GM21381 (cell line): Measurements from ENCODE around the gene MAP3K1.
A peak's percentile ranks its signal among the peaks of the same experiment; 100 is the strongest.

Source experiments
- ATAC-seq: cut with Tn5 transposase; IDR thresholded peaks from one replicate; pipeline ENCODE4 v1.9.1; 2021; ENCODE audit warnings: mild to moderate bottlenecking, moderate library complexity; ENCODE audit not compliant: unreplicated experiment

Gene MAP3K1

GRCh38 chr5:56900395-56900794 lies 85.0 kb downstream of the MAP3K1 start:
- ATAC-seq, result no peak

- no peak for ATAC-seq
Observed at GRCh38 chr5:56900858-56901578, 85.7 kb downstream of the MAP3K1 start.

DNA sequence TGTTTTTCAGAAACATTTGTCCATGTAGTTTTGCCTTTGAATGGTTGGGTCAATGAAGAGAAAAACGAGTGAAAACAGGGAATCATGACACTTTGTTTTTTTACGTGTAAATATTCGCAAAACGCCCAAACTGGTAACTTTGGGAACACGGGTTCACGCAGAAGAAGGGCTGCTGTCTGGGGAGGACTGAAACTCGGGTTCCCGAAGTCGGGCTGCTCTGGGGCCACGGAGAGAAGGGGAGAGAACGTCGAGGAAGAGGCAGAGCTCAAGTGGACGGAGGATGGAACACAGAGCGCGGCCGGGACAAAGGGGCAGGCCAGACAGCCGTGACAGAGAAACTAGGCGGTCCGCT lies 93.6 kb downstream of the MAP3K1 start:
- peak; percentile 34 for ATAC-seq

DNA sequence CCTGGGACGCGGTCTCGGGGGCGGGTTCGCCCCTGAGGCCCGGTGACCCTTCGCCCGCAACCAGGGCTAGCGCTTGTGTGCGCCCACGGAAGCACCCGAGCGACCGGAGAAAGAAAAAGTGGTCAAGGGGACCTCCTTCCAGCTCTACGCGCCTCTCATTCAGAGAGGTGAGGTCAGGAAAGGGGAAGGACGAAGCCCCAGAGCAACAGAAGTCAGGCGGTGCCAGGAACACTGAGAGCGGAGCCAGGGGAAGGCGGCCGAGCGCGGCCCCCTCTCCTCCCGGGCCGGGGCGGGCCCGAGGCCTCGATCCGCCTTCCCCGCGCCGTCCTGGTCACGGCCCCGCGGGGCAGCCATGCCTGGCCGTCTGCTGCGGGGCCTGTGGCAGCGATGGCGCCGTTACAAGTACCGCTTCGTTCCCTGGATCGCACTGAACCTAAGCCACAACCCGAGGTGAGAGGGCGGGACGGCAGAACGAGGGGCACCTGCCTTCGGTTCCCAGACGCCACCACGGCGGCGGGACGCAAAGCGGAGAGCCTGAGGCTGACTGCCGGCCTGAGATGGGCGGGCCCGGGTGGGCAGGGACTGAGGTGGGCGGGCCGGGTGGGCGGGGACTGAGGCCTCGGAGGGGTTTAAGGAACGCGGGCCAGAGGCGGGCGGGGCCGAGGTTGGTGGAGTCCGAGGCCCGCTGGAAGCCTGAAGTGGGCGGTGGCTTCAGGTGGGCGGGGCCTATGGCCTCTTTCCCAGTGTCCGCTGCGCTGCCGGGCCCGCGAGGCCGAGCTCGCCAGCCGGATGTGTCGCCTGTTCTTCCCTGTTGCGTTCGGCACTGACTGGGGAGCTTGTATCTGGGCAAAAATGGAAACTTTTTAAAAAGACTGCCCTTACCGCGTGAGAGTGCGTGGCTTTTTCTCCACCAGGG lies 94.2 kb downstream of the MAP3K1 start, which contains the start of gene SETD9:
TSS of gene SETD9 (plus strand) at position 303 of the 916 bp plus-strand sequence. CDS start at position 353, 50 bp downstream.
- peak; percentile 84 for ATAC-seq

- ATAC-seq, result peak; percentile 17
Observed at GRCh38 chr5:56910210-56910965, 95.0 kb downstream of the MAP3K1 start.

DNA sequence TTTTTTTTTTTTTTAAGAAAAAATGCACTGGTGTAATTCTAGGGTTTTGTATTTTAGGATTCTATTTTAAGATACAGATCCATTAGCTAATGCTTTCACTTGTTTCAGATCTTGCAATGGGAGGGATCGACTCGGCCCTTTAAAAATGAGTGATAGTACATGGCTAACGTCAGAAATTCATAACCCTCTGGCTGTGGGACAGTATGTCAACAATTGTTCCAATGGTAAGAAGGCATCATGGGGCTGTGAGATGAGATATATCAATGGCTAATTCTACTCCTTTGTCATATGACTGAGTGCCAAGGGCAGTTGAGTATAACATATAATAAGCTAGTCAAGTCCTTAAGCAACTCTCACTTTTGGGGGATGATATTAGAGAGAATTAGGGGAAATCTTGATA lies 98.4 kb downstream of the MAP3K1 start:
- no peak for ATAC-seq

DNA sequence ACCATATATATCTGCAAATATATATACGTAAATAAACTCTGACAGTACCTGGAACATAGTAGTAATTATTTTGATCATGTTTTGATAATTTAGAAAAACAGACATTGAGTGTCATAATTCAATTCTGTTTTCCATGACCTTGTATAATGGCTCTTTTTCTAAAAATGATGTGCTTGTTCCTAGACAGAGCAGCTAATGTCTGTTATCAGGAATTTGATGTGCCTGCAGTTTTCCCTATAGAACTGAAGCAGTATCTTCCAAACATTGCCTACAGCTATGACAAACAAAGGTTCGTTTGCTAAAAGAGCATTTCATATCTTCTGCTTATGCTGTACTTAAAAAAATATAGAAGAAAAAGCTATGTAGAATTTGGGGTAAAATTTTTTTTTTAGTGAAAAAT lies 99.3 kb downstream of the MAP3K1 start:
- ATAC-seq, result no peak

- ATAC-seq, result no peak
Observed at GRCh38 chr5:56917534-56917933, 102.2 kb downstream of the MAP3K1 start.

DNA sequence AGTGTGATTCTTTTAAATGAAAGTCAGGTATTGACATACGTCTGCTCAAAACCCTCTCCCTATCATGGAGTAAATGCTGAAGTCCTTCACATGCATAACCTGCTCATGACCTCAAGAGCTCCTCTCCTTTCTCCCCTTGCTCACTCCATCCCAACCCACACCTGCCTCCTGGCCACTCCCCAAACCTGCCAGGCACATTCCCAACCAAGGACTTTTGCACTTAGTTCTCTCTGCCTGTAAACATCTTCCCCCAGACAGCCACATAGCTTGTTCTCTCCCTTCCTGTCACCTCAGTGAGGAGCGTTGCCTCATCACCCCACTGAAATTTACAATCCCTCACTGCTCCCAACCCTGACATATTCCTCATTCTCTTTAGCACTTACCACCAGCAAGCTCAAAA lies 102.7 kb downstream of the MAP3K1 start:
- ATAC-seq, result no peak

GRCh38 chr5:56919942-56920662 lies 104.8 kb downstream of the MAP3K1 start:
- ATAC-seq, result no peak

GRCh38 chr5:56922922-56923321 lies 107.6 kb downstream of the MAP3K1 start:
- no peak for ATAC-seq

- no peak for ATAC-seq
Observed at GRCh38 chr5:56934325-56934724, 119.0 kb downstream of the MAP3K1 start.

DNA sequence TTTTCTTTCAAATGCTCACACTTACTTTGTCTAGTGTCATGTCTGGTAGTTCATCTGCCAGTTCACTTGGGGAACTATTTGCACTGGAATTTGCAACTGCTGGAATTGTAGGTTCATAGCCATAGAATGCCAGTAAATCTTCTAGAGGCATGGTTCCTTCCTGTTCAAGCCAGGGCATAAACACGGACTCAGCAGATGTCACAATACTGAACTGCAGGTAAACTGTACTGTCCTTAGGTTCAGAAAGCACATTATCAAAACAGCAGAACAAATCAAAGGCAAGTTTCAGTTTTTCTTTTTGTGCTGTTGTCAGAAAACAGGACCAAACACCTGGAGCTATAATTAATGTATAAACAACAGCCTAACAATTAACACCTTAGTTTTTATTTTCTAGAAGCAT lies 123.5 kb downstream of the MAP3K1 start:
- ATAC-seq, result no peak

GRCh38 chr5:56941981-56942380 lies 126.6 kb downstream of the MAP3K1 start:
- no peak for ATAC-seq
